Neural cell (in vitro differentiated cells): ENCODE results near the gene NXF1. TPM values are rescaled to one million over a fixed set of nuclear protein-coding genes. Genes with fewer than 3 reads are reported as not detected.

ENCODE experiments used
- H2AFZ ChIP-seq: fragments of 200-600, 300-800 bp; sonication (generic), shearing (Covaris generic); 2 replicates; pipeline ENCODE4 v1.6.0; 2014; ENCODE audit warnings: low read depth, mild to moderate bottlenecking, antibody characterized with exemption, low read length, moderate library complexity
- H3F3A ChIP-seq: fragments of 200-600 bp; shearing (Covaris generic); 2 replicates; pipeline ENCODE4 v1.6.1; 2016; ENCODE audit warnings: mild to moderate bottlenecking, moderate library complexity, mixed read lengths, antibody characterized with exemption, low read length; ENCODE audit not compliant: insufficient read depth, poor library complexity, severe bottlenecking
- H3K27ac ChIP-seq: fragments of 200-600, 300-800 bp; sonication (generic), shearing (Covaris generic); 2 replicates; pipeline ENCODE4 v1.5.1; 2014; ENCODE audit warnings: mild to moderate bottlenecking, low read length, moderate library complexity
- H3K27me3 ChIP-seq: fragments of 300-800, 200-600 bp; sonication (generic), shearing (Covaris generic); 2 replicates; pipeline ENCODE4 v1.6.0; 2014; ENCODE audit warnings: mild to moderate bottlenecking, low read depth, low read length, moderate library complexity; ENCODE audit not compliant: insufficient read depth
- H3K36me3 ChIP-seq: fragments of 300-800, 200-600 bp; sonication (generic), shearing (Covaris generic); 2 replicates; pipeline ENCODE4 v1.5.1; 2014; ENCODE audit warnings: mild to moderate bottlenecking, antibody characterized with exemption, low read length, moderate library complexity; ENCODE audit not compliant: insufficient read depth
- H3K4me2 ChIP-seq: fragments of 300-800, 200-600 bp; sonication (generic), shearing (Covaris generic); 2 replicates; pipeline ENCODE4 v1.6.0; 2014; ENCODE audit warnings: mild to moderate bottlenecking, low read length
- H3K4me3 ChIP-seq: fragments of 300-800, 200-600 bp; sonication (generic), shearing (Covaris generic); 2 replicates; pipeline ENCODE4 v1.5.1; 2014; ENCODE audit warnings: mild to moderate bottlenecking, low read length, moderate library complexity
- H3K79me2 ChIP-seq: fragments of 200-600 bp; shearing (Covaris generic); replicated peaks from 2 replicates; pipeline ENCODE4 v1.6.0; 2014; ENCODE audit warnings: mild to moderate bottlenecking, low read length, moderate library complexity; ENCODE audit not compliant: insufficient read depth
- H3K9ac ChIP-seq: fragments of 300-800, 200-600 bp; sonication (generic), shearing (Covaris generic); 2 replicates; pipeline ENCODE4 v1.6.1; 2016; ENCODE audit warnings: mild to moderate bottlenecking, low read length, mixed read lengths
- H3K9me2 ChIP-seq: fragments of 200-600 bp; shearing (Covaris generic); 2 replicates; pipeline ENCODE4 v1.6.1; 2016; ENCODE audit warnings: mild to moderate bottlenecking, low read length, mixed read lengths; ENCODE audit not compliant: insufficient read depth
- H3K9me3 ChIP-seq: fragments of 200-600, 300-800 bp; sonication (generic), shearing (Covaris generic); 2 replicates; pipeline ENCODE4 v1.6.1; 2016; ENCODE audit warnings: mild to moderate bottlenecking, mixed run types, low read length, moderate library complexity, mixed read lengths
- H4K20me1 ChIP-seq: fragments of 200-600 bp; shearing (Covaris generic); 2 replicates; pipeline ENCODE4 v1.6.1; 2016; ENCODE audit warnings: mild to moderate bottlenecking, mixed run types; ENCODE audit not compliant: insufficient read depth
- CTCF ChIP-seq: fragments of 450-650 bp; IDR thresholded peaks from 2 replicates; pipeline ENCODE4 v1.5.1; 2014; ENCODE audit warnings: antibody characterized with exemption, mild to moderate bottlenecking, moderate library complexity; ENCODE audit not compliant: poor library complexity, severe bottlenecking
- EP300 ChIP-seq: fragments of 450-650 bp; conservative IDR thresholded peaks from 2 replicates; pipeline ENCODE4 v1.6.1; 2014; ENCODE audit warnings: antibody characterized with exemption, mild to moderate bottlenecking, moderate library complexity; ENCODE audit not compliant: poor library complexity, severe bottlenecking
- EZH2 ChIP-seq: fragments of 200-600, 300-800 bp; shearing (Covaris generic), sonication (generic); IDR thresholded peaks from 2 replicates; pipeline ENCODE4 v1.6.1; 2014; ENCODE audit warnings: antibody characterized with exemption, low read length, borderline replicate concordance, mild to moderate bottlenecking; ENCODE audit not compliant: insufficient read depth, poor library complexity, severe bottlenecking
- MXI1 ChIP-seq: fragments of 450-650 bp; conservative IDR thresholded peaks from 2 replicates; pipeline ENCODE4 v1.6.1; 2014; ENCODE audit warnings: antibody characterized with exemption, mild to moderate bottlenecking; ENCODE audit not compliant: poor library complexity, severe bottlenecking
- POLR2AphosphoS5 ChIP-seq: IDR thresholded peaks from 2 replicates; pipeline ENCODE4 v1.6.1; 2012
- RAD21 ChIP-seq: fragments of 450-650 bp; conservative IDR thresholded peaks from 2 replicates; pipeline ENCODE4 v1.6.1; 2014; ENCODE audit warnings: antibody characterized with exemption, mild to moderate bottlenecking, moderate library complexity
- SMC3 ChIP-seq: fragments of 450-650 bp; conservative IDR thresholded peaks from 2 replicates; pipeline ENCODE4 v1.6.1; 2014; ENCODE audit warnings: antibody characterized with exemption, mild to moderate bottlenecking, moderate library complexity; ENCODE audit not compliant: poor library complexity
- TAF1 ChIP-seq: IDR thresholded peaks from 2 replicates; pipeline ENCODE4 v1.6.1; 2012; ENCODE audit warnings: low read depth
- polyA plus RNA-seq: library from polyadenylated mRNA; depleted of rRNA; stranded (reverse); fragments of >200 nt; gene quantifications from 2 replicates; pipeline ENCODE4 v1.2.3, GENCODE V29; 2014
- TF ChIP-seq, protein P1 (sequence below): IDR thresholded peaks from 2 replicates; pipeline ENCODE4 v1.6.1; 2012; ENCODE audit warnings: borderline replicate concordance

NXF1 gene
- polyA plus RNA-seq, 1 donor from 2014 or later: 26.0 TPM

- H3K27ac ChIP-seq: peak within 1 kb of the TSS; percentile 91
- H3F3A ChIP-seq: no peaks in the 10 kb centered on the region
- H2AFZ ChIP-seq: peak within 1 kb of the TSS; percentile 49
- no peaks in the 10 kb centered on the region for H3K9me3 ChIP-seq
- H3K27me3 ChIP-seq: no peaks in the 10 kb centered on the region
- peaks cover 34% of the 10 kb centered on the region for H3K79me2 ChIP-seq
- H4K20me1 ChIP-seq: no peaks in the 10 kb centered on the region
- H3K4me3 ChIP-seq: peak within 1 kb of the TSS; percentile 98
- H3K9ac ChIP-seq: peak within 1 kb of the TSS; percentile 95
- H3K9me2 ChIP-seq: no peaks in the 10 kb centered on the region
- TF ChIP-seq RAD21 (peak; percentile 31), MXI1 (peak; percentile 72), POLR2AphosphoS5 (no peak)
- TF ChIP-seq, protein P1, sequence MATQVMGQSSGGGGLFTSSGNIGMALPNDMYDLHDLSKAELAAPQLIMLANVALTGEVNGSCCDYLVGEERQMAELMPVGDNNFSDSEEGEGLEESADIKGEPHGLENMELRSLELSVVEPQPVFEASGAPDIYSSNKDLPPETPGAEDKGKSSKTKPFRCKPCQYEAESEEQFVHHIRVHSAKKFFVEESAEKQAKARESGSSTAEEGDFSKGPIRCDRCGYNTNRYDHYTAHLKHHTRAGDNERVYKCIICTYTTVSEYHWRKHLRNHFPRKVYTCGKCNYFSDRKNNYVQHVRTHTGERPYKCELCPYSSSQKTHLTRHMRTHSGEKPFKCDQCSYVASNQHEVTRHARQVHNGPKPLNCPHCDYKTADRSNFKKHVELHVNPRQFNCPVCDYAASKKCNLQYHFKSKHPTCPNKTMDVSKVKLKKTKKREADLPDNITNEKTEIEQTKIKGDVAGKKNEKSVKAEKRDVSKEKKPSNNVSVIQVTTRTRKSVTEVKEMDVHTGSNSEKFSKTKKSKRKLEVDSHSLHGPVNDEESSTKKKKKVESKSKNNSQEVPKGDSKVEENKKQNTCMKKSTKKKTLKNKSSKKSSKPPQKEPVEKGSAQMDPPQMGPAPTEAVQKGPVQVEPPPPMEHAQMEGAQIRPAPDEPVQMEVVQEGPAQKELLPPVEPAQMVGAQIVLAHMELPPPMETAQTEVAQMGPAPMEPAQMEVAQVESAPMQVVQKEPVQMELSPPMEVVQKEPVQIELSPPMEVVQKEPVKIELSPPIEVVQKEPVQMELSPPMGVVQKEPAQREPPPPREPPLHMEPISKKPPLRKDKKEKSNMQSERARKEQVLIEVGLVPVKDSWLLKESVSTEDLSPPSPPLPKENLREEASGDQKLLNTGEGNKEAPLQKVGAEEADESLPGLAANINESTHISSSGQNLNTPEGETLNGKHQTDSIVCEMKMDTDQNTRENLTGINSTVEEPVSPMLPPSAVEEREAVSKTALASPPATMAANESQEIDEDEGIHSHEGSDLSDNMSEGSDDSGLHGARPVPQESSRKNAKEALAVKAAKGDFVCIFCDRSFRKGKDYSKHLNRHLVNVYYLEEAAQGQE: no peak
- H3K4me2 ChIP-seq: peak within 1 kb of the TSS; percentile 80
- H3K36me3 ChIP-seq: no peaks in the 10 kb centered on the region
Measured at GRCh38 chr11:62832336-62833234, 27.3 kb upstream of the NXF1 start, which contains the start of gene TEX54. Gene TEX54 (minus strand): TSS chr11:62832841.

GRCh38 chr11:62831520-62832335 lies 26.5 kb upstream of the NXF1 start, which contains the start of gene STX5:
Gene STX5 (minus strand): TSS chr11:62832051. CDS start chr11:62831243, 808 bp downstream.
- Histone ChIP-seq H3K79me2 (peaks cover 32% of the 10 kb centered on the region), H3K9ac (peak within 1 kb of the TSS; percentile 95), H3K9me2 (no peaks in the 10 kb centered on the region), H2AFZ (peak within 1 kb of the TSS; percentile 49), H3K27ac (peak within 1 kb of the TSS; percentile 91), H3K4me3 (peak within 1 kb of the TSS; percentile 98), H3K36me3 (no peaks in the 10 kb centered on the region), H3F3A (no peaks in the 10 kb centered on the region), H3K27me3 (no peaks in the 10 kb centered on the region), H4K20me1 (no peaks in the 10 kb centered on the region), H3K4me2 (peak within 1 kb of the TSS; percentile 80), H3K9me3 (no peaks in the 10 kb centered on the region)
- peak; percentile 98 for TF ChIP-seq POLR2AphosphoS5
- peak; percentile 6 for TF ChIP-seq RAD21
- peak; percentile 64 for TF ChIP-seq MXI1
- no peak for TF ChIP-seq CTCF
- TF ChIP-seq TAF1: peak; percentile 97
- peak; percentile 30 for TF ChIP-seq SMC3
- TF ChIP-seq EP300: peak; percentile 58
- TF ChIP-seq, protein P1: peak; percentile 94
- TF ChIP-seq EZH2: no peak
